Stimulated activated CD4-positive, alpha-beta T cell treated with anti-CD3 and anti-CD28 coated beads, Interleukin-12 subunit alpha, Interleukin-12 subunit beta, amount 100 ng/mL, for 4 hours (primary cell): ENCODE measurements around the gene TLCD1.

Experiments used
- DNase-seq: peaks from one replicate; pipeline ENCODE4 v3.0.0-alpha.2; 2020

The TLCD1 gene

GRCh38 chr17:28675490-28675889 lies 50.5 kb downstream of the TLCD1 start:
- DNase-seq: no peak
